Fibroblast of lung (primary cell): Measurements from ENCODE around the gene HINFP. TPM values are rescaled to one million over a fixed set of nuclear protein-coding genes. Genes with fewer than 3 reads are reported as not detected.

ENCODE experiments used
- DNase-seq, 2 donors: peaks; one replicate each; pipeline versions ENCODE4 v3.0.0 to v3.0.0-alpha.2; 2010; ENCODE audit warnings: low read depth in 2 of 2
- H2AFZ ChIP-seq: 2 replicates; pipeline ENCODE4 v1.5.1; 2012; ENCODE audit warnings: low read length, control low read depth, inconsistent platforms
- H3K27ac ChIP-seq: 2 replicates; pipeline ENCODE4 v1.5.1; 2011; ENCODE audit warnings: low read length, control low read depth; ENCODE audit not compliant: insufficient read depth
- H3K27me3 ChIP-seq: 2 replicates; pipeline ENCODE4 v1.5.1; 2011; ENCODE audit warnings: mild to moderate bottlenecking, low read length; ENCODE audit not compliant: control insufficient read depth, insufficient read depth
- H3K36me3 ChIP-seq: 2 replicates; pipeline ENCODE4 v1.5.1; 2011; ENCODE audit warnings: low read length; ENCODE audit not compliant: control insufficient read depth, insufficient read depth
- H3K4me1 ChIP-seq: 2 replicates; pipeline ENCODE4 v1.5.1; 2011; ENCODE audit warnings: low read length; ENCODE audit not compliant: control insufficient read depth, insufficient read depth; ENCODE audit errors: extremely low read depth
- H3K4me2 ChIP-seq: 2 replicates; pipeline ENCODE4 v1.5.1; 2011; ENCODE audit warnings: low read length, control low read depth; ENCODE audit not compliant: insufficient read depth; ENCODE audit errors: extremely low read depth
- H3K4me3 ChIP-seq, 4 experiments: fragments of 200-600 bp in 1 of 4; sonication (generic) in 1 of 4; replicated peaks in 1 of 4; 2 replicates each; pipeline ENCODE4 v1.5.1; 2011 to 2016; ENCODE audit warnings: low read length in 4 of 4, low read depth in 3 of 4, mild to moderate bottlenecking in 3 of 4, control low read depth in 2 of 4, inconsistent platforms in 1 of 4, mixed read lengths in 1 of 4; ENCODE audit not compliant: insufficient read depth in 1 of 4; ENCODE audit errors: control extremely low read depth in 1 of 4
- H3K79me2 ChIP-seq: 2 replicates; pipeline ENCODE4 v1.5.1; 2012; ENCODE audit warnings: mild to moderate bottlenecking, low read length, inconsistent platforms; ENCODE audit not compliant: control insufficient read depth, insufficient read depth
- H3K9ac ChIP-seq: 2 replicates; pipeline ENCODE4 v1.5.1; 2011; ENCODE audit warnings: mild to moderate bottlenecking, low read length, control low read depth; ENCODE audit not compliant: insufficient read depth
- H3K9me3 ChIP-seq: 2 replicates; pipeline ENCODE4 v1.5.1; 2012; ENCODE audit warnings: low read depth, low read length; ENCODE audit not compliant: control insufficient read depth, insufficient read depth
- H4K20me1 ChIP-seq: 2 replicates; pipeline ENCODE4 v1.5.1; 2011; ENCODE audit warnings: low read length; ENCODE audit not compliant: control insufficient read depth, insufficient read depth; ENCODE audit errors: extremely low read depth
- CTCF ChIP-seq, 2 donors: IDR thresholded peaks in 1 of 2; conservative IDR thresholded peaks in 1 of 2; 1 replicate in 1 of 2; 2 replicates in 1 of 2; pipeline ENCODE4 v1.5.1; 2011 to 2012; ENCODE audit warnings: low read length in 2 of 2, control low read depth in 1 of 2, inconsistent platforms in 1 of 2, low read depth in 1 of 2, mild to moderate bottlenecking in 1 of 2
- EZH2 ChIP-seq: IDR thresholded peaks from 2 replicates; pipeline ENCODE4 v1.5.1; 2012; ENCODE audit warnings: low read length, control low read depth, mild to moderate bottlenecking; ENCODE audit errors: missing control alignments
- polyA plus RNA-seq, 2 donors: library from polyadenylated mRNA; depleted of rRNA in 1 of 2; stranded (reverse) in 1 of 2; unstranded in 1 of 2; fragments of >200 nt; gene quantifications; 2 replicates each; pipeline ENCODE4 v1.2.1, GENCODE V29; 2011 to 2012; ENCODE audit warnings: missing spikeins in 1 of 2
- total RNA-seq: library from RNA; depleted of rRNA; stranded (reverse); fragments of >200 nt; gene quantifications from 2 replicates; pipeline ENCODE4 v1.2.1, GENCODE V29; 2014

HINFP gene
- total and polyA plus RNA-seq, 2 donors (not counting 1 experiment from before 2014, with no cell fraction given), result 13.1 to 13.5 TPM

GRCh38 chr11:119110439-119110838, 10.9 kb upstream of the HINFP start:
- no peak overlapping the region for H3K27ac ChIP-seq
- no peaks in the 10 kb centered on the region for H3K9me3 ChIP-seq
- H3K79me2 ChIP-seq, result peaks cover 9% of the 10 kb centered on the region
- H2AFZ ChIP-seq, result no peak overlapping the region
- H3K27me3 ChIP-seq, result no peaks in the 10 kb centered on the region
- no peak for DNase-seq
- TF ChIP-seq EZH2, result no peak
- no peak for TF ChIP-seq CTCF (conservative IDR thresholded peaks at IDR 0.05 in 1 of 2, IDR thresholded peaks at IDR 0.05 in 1 of 2; ENCODE audit: low read depth in 1 of 2, low read length in 2 of 2)
- peaks cover 12% of the 10 kb centered on the region for H3K4me1 ChIP-seq
- H3K4me2 ChIP-seq, result no peak overlapping the region
- peaks cover 7% of the 10 kb centered on the region for H3K36me3 ChIP-seq
- no peak overlapping the region for H3K4me3 ChIP-seq
- H4K20me1 ChIP-seq, result no peaks in the 10 kb centered on the region
- no peak overlapping the region for H3K9ac ChIP-seq

GRCh38 chr11:119111361-119111925, 9.9 kb upstream of the HINFP start:
- DNase-seq, result no peak
- H2AFZ ChIP-seq, result no peak overlapping the region
- peaks cover 9% of the 10 kb centered on the region for H3K79me2 ChIP-seq
- no peak overlapping the region for H3K9ac ChIP-seq
- H3K4me2 ChIP-seq, result no peak overlapping the region
- H3K4me3 ChIP-seq, result no peak overlapping the region
- no peak overlapping the region for H3K27ac ChIP-seq
- no peak for TF ChIP-seq EZH2
- no peak for TF ChIP-seq CTCF (conservative IDR thresholded peaks at IDR 0.05 in 1 of 2, IDR thresholded peaks at IDR 0.05 in 1 of 2; ENCODE audit: low read depth in 1 of 2, low read length in 2 of 2)
- H3K9me3 ChIP-seq, result no peaks in the 10 kb centered on the region
- no peaks in the 10 kb centered on the region for H4K20me1 ChIP-seq
- no peaks in the 10 kb centered on the region for H3K27me3 ChIP-seq
- H3K36me3 ChIP-seq, result peaks cover 10% of the 10 kb centered on the region
- H3K4me1 ChIP-seq, result peaks cover 12% of the 10 kb centered on the region

GRCh38 chr11:119112314-119113020, 8.9 kb upstream of the HINFP start:
- no peak overlapping the region for H3K4me2 ChIP-seq

More at GRCh38 chr11:119112314-119113020, 8.9 kb upstream of the HINFP start:
- Histone ChIP-seq H3K4me1 (peaks cover 8% of the 10 kb centered on the region), H3K27me3 (no peaks in the 10 kb centered on the region), H3K9ac (no peak overlapping the region), H3K9me3 (no peaks in the 10 kb centered on the region), H4K20me1 (no peaks in the 10 kb centered on the region), H2AFZ (no peak overlapping the region), H3K27ac (no peak overlapping the region), H3K79me2 (peaks cover 9% of the 10 kb centered on the region), H3K36me3 (peaks cover 10% of the 10 kb centered on the region), H3K4me3 (no peak overlapping the region)
- DNase-seq, result no peak
- no peak for TF ChIP-seq CTCF (conservative IDR thresholded peaks at IDR 0.05 in 1 of 2, IDR thresholded peaks at IDR 0.05 in 1 of 2; ENCODE audit: low read depth in 1 of 2, low read length in 2 of 2)
- no peak for TF ChIP-seq EZH2
